Measurements from ENCODE around the gene KRT74.

- TF ChIP-seq EZH2 (IDR thresholded peaks at IDR 0.05; ENCODE audit: low read length) (no peak), CTCF (optimal IDR thresholded peaks at IDR 0.05 in 1 of 3, IDR thresholded peaks at IDR 0.05 in 1 of 3, conservative IDR thresholded peaks at IDR 0.05 in 1 of 3; ENCODE audit: extremely low read depth in 1 of 3, insufficient read depth in 2 of 3, low read length in 3 of 3) (no peak)
Measured at GRCh38 chr12:52515927-52516831, 57.5 kb downstream of the KRT74 start.
